Ishikawa (cell line): ENCODE results near the gene ANKRD33.

Experiments
- CEBPB ChIP-seq: IDR thresholded peaks from 2 replicates; pipeline ENCODE4 v1.6.1; 2012
- CREB1 ChIP-seq: IDR thresholded peaks from 2 replicates; pipeline ENCODE4 v1.6.1; 2012; ENCODE audit warnings: low read depth
- EGR1 ChIP-seq: IDR thresholded peaks from 2 replicates; pipeline ENCODE4 v1.6.1; 2012
- EP300 ChIP-seq: IDR thresholded peaks from 2 replicates; pipeline ENCODE4 v1.6.1; 2012; ENCODE audit warnings: borderline replicate concordance
- FOXM1 ChIP-seq: IDR thresholded peaks from 2 replicates; pipeline ENCODE4 v1.6.1; 2012; ENCODE audit warnings: low read depth, borderline replicate concordance
- MAX ChIP-seq: IDR thresholded peaks from 2 replicates; pipeline ENCODE4 v1.6.1; 2012
- NFIC ChIP-seq: IDR thresholded peaks from 2 replicates; pipeline ENCODE4 v1.6.1; 2012
- RAD21 ChIP-seq: IDR thresholded peaks from 2 replicates; pipeline ENCODE4 v1.6.1; 2012; ENCODE audit warnings: low read depth
- REST ChIP-seq: IDR thresholded peaks from 2 replicates; pipeline ENCODE4 v1.6.1; 2012; ENCODE audit warnings: low read depth, mild to moderate bottlenecking
- TAF1 ChIP-seq: IDR thresholded peaks from 2 replicates; pipeline ENCODE4 v1.6.1; 2012; ENCODE audit warnings: low read depth, mild to moderate bottlenecking
- TCF12 ChIP-seq: IDR thresholded peaks from 2 replicates; pipeline ENCODE4 v1.6.1; 2012; ENCODE audit warnings: low read depth
- TEAD4 ChIP-seq: IDR thresholded peaks from 2 replicates; pipeline ENCODE4 v1.6.1; 2012
- USF1 ChIP-seq: IDR thresholded peaks from 2 replicates; pipeline ENCODE4 v1.6.1; 2012
- YY1 ChIP-seq: IDR thresholded peaks from 2 replicates; pipeline ENCODE4 v1.6.1; 2012; ENCODE audit warnings: low read depth
- ZBTB7A ChIP-seq: IDR thresholded peaks from 2 replicates; pipeline ENCODE4 v1.6.1; 2012; ENCODE audit warnings: low read depth

The ANKRD33 gene

GRCh38 chr12:51887476-51888315 is at the start of gene ANKRD33:
Gene ANKRD33 (plus strand): TSS chr12:51888103. CDS start chr12:51888187, 84 bp downstream.
- peak; percentile 39; the same call in 1 of the 2 replicates for TF ChIP-seq ZBTB7A
- TF ChIP-seq USF1, result no peak
- TF ChIP-seq YY1, result no peak

- TF ChIP-seq CREB1 (no peak), YY1 (no peak), TEAD4 (no peak), USF1 (no peak), RAD21 (no peak)
These were observed 49.1 kb upstream of the ANKRD33 start for GRCh38 chr12:51838762-51839161.

- no peak for TF ChIP-seq EGR1
- TF ChIP-seq REST, result no peak
- no peak for TF ChIP-seq CEBPB
- TF ChIP-seq TAF1, result no peak
- no peak for TF ChIP-seq FOXM1
- no peak for TF ChIP-seq USF1
- no peak for TF ChIP-seq EP300
- TF ChIP-seq MAX, result no peak
- TF ChIP-seq NFIC, result no peak
- TF ChIP-seq TEAD4, result no peak
- no peak for TF ChIP-seq RAD21
- no peak for TF ChIP-seq TCF12
- no peak for TF ChIP-seq ZBTB7A
- TF ChIP-seq CREB1, result no peak
These were observed 48.5 kb upstream of the ANKRD33 start for GRCh38 chr12:51839310-51839947.

GRCh38 chr12:51840966-51841365 is 46.9 kb upstream of the ANKRD33 start:
- no peak for TF ChIP-seq NFIC
- no peak for TF ChIP-seq CEBPB
- TF ChIP-seq REST, result no peak

GRCh38 chr12:51841727-51842126 is 46.2 kb upstream of the ANKRD33 start:
- TF ChIP-seq CEBPB, result no peak
- no peak for TF ChIP-seq NFIC
- TF ChIP-seq CREB1, result no peak
- TF ChIP-seq TEAD4, result no peak
- no peak for TF ChIP-seq EGR1
- TF ChIP-seq YY1, result no peak
- no peak for TF ChIP-seq FOXM1
- TF ChIP-seq RAD21, result no peak
- TF ChIP-seq REST, result no peak
- no peak for TF ChIP-seq USF1
- TF ChIP-seq TAF1, result no peak
- TF ChIP-seq EP300, result no peak
- TF ChIP-seq TCF12, result no peak
